DMS 273 treated with DMSO at 0.1 percent for 48 hours (cell line): Measurements from ENCODE around the gene TLK2.
"Not testable (repeated sequence)": the region's sequence is repeated elsewhere in the genome, so short reads cannot be mapped to it uniquely, and the experiment has no call there.

Source experiments
- DNase-seq: peaks from one replicate; lab custom pipeline; 2025; lab: John Stamatoyannopoulos, UW

The TLK2 gene

DNA sequence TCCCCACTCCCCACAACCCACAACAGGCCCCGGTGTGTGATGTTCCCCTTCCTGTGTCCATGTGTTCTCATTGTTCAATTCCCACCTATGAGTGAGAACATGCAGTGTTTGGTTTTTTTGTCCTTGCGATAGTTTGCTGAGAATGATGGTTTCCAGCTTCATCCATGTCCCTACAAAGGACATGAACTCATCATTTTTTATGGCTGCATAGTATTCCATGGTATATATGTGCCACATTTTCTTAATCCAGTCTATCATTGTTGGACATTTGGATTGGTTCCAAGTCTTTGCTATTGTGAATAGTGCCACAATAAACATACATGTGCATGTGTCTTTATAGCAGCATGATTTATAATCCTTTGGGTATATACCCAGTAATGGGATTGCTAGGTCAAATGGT, 82.3 kb downstream of the TLK2 start:
- not testable (repeated sequence) for DNase-seq

DNA sequence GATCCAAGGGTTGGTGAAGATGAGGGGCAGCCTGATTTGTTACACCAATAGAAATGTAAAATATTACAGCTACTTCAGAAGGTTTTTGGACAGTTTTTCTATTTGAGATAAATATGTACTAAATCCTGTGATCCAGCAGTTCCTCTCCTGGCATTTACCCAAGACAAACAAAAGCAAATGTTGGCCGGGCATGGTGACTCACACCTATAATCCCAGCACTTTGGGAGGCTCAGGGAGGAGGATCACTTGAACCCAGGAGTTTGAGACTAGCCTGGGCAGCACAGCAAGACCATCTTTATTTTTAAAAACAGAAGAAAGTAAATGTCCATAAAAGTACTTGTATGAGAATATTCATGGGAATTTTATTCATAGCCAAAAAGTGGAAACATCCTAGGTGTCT, 84.0 kb downstream of the TLK2 start:
- no peak for DNase-seq

DNA sequence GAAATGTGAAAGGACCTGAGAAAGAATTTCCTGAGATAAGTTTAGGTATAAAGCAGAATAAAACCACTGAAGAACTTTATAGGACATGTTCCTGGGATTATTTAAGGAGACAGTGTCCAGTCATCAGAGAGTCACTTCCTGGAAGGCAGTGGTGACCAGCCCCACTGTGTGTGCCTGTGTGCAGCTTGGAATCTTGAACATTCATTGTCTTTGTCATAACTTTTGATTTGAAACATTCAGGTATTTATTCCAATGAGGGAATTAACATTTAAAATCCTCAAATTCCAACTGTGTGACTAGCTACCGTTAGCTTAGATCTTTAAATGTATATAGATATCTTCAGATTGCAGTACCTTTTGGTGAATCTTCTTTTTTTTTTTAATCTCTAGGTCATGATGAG, 87.2 kb downstream of the TLK2 start:
- DNase-seq: no peak

DNA sequence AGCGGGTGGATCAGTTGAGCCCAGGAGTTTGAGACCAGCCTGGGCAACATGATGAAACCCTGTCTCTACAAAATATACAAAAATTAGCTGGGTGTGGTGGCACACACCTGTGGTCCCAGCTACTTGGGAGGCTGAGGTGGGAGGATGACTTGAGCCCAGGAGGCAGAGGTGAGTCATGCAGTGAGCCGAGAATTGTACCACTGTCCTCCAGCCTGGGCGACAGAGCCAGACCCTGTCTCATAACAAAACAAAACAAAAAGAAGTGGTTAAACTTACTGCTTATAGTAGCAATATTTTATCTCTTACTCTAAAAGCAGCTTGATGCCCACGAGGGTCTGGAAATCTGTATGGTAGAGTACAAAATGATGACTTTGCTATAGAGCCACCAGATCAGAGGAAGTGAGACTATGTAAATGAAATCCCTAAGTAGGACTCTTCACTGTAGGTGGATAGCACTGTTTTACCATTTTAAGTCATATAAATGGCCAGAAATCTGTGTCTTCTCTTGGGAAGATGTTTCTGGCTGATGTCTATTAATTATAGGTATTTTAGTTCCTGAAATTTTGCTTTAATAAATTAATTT, 88.5 kb downstream of the TLK2 start:
- DNase-seq: no peak

DNA sequence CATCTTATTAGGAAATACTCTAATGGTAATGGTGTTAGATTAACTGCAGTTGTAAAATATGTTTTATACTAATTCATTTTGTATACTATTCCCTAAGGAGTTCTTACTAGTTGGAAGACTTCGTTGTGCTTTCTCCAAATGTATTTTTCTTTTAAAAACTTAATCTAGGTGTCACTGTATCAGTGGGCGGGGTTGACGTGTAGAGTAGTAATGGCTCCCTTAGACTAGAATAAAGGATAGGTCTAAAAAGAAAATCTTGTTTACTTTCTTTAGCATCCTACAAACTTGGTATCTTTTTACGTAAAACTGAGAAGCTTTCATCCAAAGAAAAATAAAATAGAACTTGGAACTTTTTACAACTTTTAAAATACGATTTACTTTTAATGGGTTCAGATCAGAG, 93.9 kb downstream of the TLK2 start:
- no peak for DNase-seq

DNA sequence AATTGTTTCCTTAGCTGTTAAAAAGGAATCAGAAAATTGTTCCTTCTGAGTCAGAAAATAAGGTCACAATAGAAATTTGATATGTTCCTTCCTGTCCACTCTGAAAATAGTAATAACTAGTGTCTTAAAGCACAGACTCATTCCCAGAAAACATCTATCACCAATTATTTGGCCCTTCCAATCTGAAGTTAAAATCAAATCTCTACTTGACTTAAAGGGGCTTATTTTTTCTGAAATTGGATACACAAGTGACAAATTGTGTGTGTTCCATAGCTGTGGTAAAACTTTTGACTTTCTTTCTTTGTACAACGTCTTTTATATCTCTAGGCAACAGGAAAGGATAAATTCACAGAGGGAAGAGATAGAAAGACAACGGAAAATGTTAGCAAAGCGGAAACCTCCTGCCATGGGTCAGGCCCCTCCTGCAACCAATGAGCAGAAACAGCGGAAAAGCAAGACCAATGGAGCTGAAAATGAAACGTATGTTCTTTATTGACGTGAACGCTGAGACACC, 94.3 kb downstream of the TLK2 start:
- DNase-seq: no peak

DNA sequence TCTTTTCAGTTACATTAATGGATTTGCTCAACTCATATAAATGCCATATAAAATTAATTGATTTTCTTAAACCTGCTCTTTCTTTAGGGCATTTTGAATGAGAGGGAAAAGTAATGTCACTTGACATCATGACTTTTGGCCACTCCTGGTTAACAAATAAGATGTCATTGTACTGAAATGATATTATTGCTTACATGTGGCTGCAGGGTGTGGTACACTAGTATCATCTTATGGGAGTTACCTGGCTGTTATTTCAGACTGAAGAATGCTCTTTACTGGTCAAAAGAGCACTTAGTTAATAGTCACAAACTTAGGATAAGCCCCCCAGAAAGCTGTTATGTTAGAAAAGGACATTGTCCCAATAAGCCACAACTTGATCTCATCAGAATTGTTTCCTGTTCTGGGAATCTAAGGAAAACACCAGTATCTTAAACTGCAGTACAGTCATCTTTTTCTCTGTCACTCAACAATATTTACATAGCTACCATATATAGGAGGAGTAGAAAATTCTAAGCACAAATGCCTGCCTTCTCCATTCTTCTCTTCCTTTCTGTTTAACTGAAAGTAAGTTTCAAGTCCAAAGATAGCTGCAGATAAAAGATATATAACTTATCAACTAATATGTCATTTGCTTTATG, 95.0 kb downstream of the TLK2 start:
- no peak for DNase-seq

DNA sequence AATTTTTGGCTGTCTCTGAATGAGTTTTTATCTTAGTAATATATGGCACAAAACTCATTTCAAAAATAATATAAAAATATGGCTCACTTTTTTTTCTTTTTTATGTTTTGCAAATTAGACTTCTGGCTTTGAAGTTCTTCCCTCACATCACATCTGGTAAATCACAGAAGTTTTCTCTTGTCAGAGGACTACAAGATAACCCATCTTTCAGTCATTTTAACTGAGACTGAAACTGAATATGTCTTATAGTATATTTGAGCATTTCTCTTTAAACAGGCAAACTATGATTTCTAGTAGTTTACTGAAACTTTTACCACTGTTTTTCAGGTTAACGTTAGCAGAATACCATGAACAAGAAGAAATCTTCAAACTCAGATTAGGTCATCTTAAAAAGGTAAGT, 97.8 kb downstream of the TLK2 start:
- DNase-seq: no peak

DNA sequence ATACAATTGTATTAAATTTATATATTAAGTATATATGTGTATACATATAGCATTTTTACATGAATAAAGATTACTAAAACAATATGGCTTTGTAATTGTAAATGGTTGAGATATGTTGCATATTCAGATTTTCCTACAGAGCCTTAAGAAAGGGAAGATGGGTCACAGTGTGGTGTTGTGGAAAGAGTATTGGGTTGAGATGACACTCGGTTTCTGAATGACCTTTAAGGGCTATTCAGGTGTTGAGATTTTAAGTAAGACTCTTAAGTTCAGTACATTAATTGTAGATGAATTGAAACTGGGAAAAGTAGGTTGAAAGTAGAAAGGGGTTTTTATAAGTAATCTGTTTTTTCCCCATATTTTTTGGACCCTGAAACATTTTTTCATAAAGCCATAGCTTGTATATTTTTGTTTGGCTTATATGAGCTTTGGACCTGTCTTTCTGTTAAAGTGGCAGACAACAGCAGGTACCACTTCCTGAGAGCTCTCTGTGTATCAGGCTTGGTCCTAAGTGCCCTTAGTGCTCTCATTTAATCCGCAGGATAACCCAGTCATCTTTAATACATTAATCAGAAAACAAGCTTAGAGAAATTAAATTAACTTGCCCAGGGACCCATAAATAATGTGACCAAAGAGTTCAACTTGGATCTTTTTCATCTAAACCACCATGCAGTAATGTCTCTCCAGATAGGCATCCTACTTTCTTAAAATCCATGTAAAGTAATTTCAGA, 100.3 kb downstream of the TLK2 start:
- no peak for DNase-seq

DNA sequence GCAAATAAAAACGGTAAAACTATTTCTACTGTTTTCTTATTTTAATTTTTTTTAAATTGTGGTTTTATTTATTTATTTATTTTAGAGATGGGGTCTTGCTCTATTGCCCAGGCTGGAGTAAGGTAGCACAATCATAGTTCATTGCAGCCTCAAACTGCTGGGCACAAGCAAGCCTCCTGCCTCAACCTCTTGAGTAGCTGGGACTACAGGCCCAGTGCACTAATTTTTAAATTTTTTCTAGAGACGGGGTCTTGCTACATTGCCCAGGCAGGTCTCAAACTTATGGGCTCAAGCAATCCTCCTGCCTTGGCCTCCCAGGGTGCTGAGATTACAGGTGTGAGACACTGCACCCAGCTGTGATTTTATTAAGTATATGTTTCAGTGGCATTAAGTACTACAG, 102.3 kb downstream of the TLK2 start:
- no peak for DNase-seq

DNA sequence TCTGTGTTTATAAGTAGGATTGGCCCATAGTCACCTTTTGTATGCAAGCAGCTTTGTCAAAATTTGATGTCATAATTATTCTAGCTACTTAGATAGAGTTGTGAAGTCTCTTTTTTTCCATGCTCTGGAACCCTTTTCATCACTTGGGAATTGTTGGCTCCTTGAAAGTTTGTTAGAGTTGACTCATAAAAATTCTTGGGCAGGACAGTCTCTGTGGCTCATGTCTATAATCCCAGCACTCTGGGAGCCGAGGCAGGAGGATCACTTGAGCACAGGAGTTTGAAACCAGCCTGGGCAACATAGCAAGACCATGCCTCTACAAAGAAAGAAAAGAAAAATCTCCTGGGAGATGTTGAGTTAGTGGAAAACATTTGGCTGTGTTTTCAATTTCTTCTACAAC, 103.1 kb downstream of the TLK2 start:
- DNase-seq: no peak

DNA sequence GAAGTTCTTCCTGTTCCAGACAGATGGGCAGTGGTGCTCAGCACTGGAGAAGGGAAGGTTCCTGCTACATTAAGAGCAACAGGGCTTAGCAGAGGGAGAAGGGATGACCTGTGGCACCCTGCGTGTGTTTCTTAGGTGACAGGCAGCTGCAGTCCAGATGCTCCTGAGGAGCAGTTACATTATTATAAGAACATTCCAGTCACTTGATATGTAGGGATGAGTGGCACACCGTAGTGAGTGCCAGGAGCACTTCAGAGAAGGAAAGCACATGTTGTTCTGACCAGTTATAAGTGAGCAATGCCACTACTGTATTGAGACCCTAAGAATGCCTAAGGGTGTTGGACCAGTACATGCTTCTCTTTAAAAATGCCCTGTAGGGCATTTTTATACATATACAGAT, 108.9 kb downstream of the TLK2 start:
- no peak for DNase-seq

DNA sequence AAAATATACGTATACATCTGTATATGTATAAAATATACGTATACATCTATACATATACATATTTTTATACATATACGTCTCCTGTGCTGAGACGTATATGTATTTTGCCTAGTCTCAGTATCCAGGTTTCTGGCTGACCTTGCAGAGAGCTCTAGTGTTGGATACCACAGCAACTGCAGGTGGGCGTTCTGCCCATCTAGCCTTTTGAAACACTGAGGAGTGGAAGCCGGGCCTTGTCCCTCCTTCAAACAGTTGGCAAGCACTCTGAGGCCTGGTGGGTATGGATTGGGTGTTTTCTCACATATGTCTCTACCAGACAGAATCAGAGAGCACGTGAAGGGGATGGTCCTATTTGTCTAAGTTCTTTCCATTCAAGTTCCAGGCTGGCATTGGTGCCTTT, 109.5 kb downstream of the TLK2 start:
- DNase-seq: no peak

DNA sequence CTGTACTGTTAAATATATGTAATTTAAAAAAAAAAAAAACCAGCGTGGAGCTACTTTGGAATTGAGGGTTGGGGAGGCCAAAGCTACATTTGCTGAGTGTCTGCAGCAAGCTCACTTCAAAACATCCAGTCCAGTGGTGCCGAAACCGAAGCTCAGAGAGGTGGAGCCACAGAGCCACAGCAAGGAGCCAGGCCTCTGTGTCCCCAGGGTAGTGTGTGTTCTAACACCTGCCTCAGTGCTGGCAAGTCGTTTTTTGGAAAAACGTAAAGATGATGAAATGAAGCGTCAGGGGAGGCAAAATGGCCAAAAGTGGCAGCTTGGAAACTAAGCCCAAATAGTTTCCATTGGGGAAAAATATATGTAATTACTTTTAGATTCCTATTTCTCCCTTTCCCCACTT, 112.7 kb downstream of the TLK2 start:
- no peak for DNase-seq

DNA sequence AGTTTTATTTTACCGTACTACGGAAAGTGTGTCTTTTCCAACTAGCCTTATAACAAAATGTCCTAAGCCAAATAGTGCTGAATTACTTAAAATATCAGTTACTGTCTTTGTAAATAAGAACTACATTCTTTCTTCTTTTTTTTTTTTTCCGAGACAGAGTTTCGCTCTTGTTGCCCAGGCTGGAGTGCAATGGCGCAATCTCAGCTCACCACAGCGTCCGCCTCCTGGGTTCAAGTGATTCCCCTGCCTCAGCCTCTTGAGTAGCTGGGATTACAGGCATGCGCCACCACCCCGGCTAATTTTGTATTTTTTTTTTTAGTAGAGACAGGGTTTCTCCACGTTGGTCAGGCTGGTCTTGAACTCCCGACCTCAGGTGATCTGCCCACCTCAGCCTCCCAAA, 113.2 kb downstream of the TLK2 start:
- DNase-seq: not testable (repeated sequence)

DNA sequence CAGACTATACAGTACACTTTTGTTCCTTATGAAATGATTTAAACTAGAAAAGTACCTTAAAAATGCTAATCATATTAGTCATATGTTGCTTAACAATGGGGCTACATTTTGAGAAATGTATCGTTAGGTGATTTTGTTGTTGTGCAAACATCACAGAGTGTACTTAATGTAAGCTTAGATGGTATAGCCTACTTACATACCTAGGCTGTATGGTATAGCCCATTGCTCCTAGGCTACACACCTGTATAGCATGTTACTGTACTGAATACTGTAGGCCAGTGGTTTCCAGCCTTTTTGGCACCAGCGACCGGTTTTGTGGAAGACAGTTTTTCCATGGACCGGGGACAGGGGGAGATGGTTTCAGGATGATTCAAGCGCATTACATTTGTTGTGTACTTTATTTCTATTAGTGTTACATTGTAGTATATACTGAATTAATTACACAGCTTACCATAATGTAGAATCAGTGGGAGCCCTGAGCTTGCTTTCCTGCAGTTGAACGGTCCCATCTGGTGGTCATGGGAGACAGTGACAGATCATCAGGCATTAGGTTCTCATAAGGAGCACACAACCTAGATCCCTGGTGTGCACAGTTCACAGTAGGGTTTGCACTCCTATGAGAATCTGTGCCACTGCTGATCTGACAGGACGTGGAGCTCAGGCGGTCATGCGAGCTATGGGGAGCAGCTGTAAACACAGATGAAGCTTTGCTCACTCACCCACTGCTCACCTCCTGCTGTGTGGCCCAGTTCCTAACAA, 113.9 kb downstream of the TLK2 start:
- no peak for DNase-seq

DNA sequence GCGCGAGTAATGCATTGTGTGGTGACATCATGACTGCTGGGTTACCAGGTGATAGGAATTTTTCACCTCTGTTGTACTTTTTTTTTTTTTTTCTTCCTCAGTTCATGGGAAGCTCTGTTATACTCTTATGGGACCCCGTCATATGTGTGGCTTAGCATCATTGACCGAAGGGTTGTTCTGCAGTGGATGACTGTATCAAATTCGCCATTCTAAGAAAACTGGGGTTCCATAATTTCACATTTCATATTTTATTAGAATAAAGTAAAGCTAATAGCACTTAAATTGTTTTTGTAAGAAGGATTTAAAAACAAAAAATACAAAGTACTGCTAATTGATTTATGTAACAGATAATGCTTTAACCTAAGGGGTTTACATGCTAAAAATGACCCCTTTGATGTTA, 116.9 kb downstream of the TLK2 start:
- DNase-seq: no peak

DNA sequence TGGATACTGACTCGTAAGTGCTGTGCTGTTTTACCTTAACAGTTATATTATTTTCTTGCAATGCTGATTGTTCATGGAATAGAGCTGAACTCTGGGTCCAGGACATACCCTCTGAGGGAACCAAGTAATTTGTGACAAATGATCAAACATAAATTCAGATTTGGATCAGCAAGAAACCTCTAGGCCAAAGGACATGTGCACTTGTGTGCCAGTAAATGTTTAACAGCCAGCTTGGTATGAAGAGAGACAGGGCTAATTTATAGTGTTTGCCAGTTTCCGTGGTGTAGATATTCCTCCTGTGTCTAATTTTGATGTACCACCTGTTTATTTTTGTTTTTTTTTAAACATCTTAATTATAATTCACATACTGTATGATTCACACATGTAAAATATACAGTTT, 118.0 kb downstream of the TLK2 start:
- no peak for DNase-seq

DNA sequence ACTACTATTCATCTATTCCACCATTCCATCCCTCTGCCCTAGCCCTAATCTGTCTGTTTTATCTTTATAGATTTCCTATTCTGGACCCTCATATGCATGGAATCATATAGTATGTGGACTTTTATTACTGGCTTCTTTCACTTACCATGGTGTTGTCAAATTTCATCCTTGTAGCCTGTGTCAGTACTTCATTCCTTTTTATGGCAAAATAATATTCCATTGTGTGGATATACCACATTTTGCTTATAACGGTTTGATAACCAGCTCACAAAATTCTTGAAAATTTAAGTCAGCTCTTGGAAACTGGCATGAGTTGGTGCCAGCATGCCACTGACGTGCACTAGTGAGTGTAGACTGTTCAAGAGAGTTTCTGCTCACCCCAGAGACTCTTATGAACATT, 118.5 kb downstream of the TLK2 start:
- no peak for DNase-seq

DNA sequence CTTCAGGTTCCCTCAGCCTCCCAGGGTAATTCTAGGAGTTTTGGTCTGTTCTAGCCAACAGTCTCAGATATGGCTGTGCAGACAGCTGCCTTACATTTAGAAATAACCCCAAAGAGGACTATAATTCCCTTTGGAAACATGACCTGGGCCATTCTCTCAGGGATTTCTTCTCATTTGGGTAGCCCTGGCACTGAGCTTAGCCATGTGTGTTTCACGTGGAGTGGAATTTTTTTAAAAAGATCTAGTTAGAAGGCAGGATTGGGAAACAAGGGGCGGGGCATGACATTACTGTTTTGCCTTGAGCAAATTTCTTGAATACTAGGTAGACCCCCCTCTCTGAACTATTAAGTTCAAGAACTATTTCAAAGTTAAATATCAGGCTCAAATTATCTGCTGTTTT, 119.3 kb downstream of the TLK2 start:
- no peak for DNase-seq

DNA sequence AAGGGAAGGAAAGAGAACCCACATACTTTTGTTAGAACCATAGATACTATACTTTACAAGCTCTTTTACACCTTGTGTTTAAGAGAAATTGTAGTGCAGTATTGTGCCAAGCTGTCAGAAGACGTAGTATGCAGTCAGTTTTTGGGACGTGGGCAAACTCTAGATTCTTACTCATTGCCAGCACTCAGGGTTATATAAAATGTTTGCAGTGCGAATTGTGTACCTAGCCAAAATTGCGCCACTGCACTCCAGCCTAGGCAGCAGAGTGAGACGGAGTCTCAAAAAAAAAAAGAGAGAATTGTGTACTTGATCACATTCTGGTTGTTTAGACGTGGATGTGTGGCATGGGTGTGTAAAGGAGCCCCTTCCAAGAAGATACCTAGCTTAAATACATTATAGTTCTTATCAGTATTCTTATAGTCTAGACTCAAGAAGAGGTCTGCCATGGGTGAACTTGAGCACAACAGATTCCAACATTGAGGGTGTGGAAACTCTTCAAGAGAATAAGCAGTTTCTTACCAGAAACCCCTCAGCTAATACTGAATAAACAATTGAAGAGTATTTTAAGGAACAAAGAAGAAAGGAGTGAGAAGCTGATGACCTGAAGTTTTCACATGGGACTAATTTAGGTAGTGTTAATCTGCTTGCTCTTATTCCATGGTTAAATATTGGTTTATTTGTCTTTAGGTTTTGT, 121.5 kb downstream of the TLK2 start:
- no peak for DNase-seq

DNA sequence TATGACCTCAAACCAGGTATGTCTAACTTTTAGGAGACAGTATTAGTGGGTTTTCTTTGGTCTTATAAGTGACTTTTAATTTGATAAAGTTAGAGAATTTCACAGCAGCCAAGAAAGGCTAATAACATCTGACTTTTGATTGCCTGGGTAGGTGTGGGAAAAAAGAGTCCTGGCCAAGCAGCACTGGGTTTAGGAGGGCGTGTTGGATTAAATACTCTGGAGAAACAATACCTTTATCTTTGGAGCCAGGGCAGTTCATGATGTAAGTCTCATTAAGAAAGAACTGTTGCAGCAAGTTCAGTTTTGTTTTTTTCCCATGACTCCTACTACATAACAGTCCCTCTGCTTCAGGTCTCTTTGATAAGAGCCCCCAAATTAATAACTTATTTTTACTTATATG, 122.2 kb downstream of the TLK2 start:
- no peak for DNase-seq
